GM23338 (cell line): Measurements from ENCODE around the gene MRPS34. TPM values are rescaled to one million over a fixed set of nuclear protein-coding genes. Genes with fewer than 3 reads are reported as not detected.

Source experiments
- ATAC-seq: fragments of 200-7000 bp; cut with Tn5 transposase; 3 replicates; pipeline ENCODE4 v1.9.1; 2020
- DNase-seq: peaks from one replicate; pipeline ENCODE4 v3.0.0-alpha.2; 2015; ENCODE audit warnings: low spot score
- H2AFZ ChIP-seq: fragments of 200-600 bp; sonication (generic); 2 replicates; pipeline ENCODE4 v1.8.0; 2016; ENCODE audit warnings: antibody characterized with exemption, mild to moderate bottlenecking, moderate library complexity
- H3F3A ChIP-seq: fragments of 200-600 bp; sonication (generic); replicated peaks from 2 replicates; pipeline ENCODE4 v1.8.0; 2017; ENCODE audit warnings: antibody characterized with exemption, mixed run types, low read depth
- H3K27ac ChIP-seq: fragments of 200-600 bp; sonication (generic); 2 replicates; pipeline ENCODE4 v1.6.1; 2016; ENCODE audit warnings: low read depth
- H3K27me3 ChIP-seq: fragments of 200-600 bp; sonication (generic); 2 replicates; pipeline ENCODE4 v1.8.0; 2016; ENCODE audit warnings: mild to moderate bottlenecking, mixed run types, moderate library complexity; ENCODE audit not compliant: insufficient read depth
- H3K36me3 ChIP-seq: fragments of 200-600 bp; sonication (generic); 2 replicates; pipeline ENCODE4 v1.8.0; 2016; ENCODE audit warnings: mild to moderate bottlenecking; ENCODE audit not compliant: insufficient read depth
- H3K4me1 ChIP-seq: fragments of 200-600 bp; sonication (generic); 2 replicates; pipeline ENCODE4 v1.8.0; 2016; ENCODE audit warnings: mild to moderate bottlenecking, moderate library complexity; ENCODE audit not compliant: insufficient read depth
- H3K4me2 ChIP-seq: fragments of 200-600 bp; sonication (generic); 2 replicates; pipeline ENCODE4 v1.7.1; 2017; ENCODE audit warnings: mixed run types
- H3K4me3 ChIP-seq: fragments of 200-600 bp; sonication (generic); 2 replicates; pipeline ENCODE4 v1.6.1; 2016; ENCODE audit warnings: mixed run types
- H3K79me2 ChIP-seq: fragments of 200-600 bp; sonication (generic); replicated peaks from 2 replicates; pipeline ENCODE4 v1.8.0; 2017; ENCODE audit warnings: mild to moderate bottlenecking; ENCODE audit not compliant: insufficient read depth
- H3K9me2 ChIP-seq: fragments of 200-600 bp; sonication (generic); 2 replicates; pipeline ENCODE4 v1.8.0; 2017; ENCODE audit not compliant: insufficient read depth
- H4K20me1 ChIP-seq: fragments of 200-600 bp; sonication (generic); replicated peaks from 2 replicates; pipeline ENCODE4 v1.8.0; 2017; ENCODE audit warnings: mild to moderate bottlenecking; ENCODE audit not compliant: insufficient read depth
- H3K27ac Mint-ChIP-seq: 2 replicates; pipeline ENCODE4 v1.8.0; 2020; ENCODE audit warnings: inconsistent platforms, mild to moderate bottlenecking, moderate library complexity, mixed read lengths
- H3K27me3 Mint-ChIP-seq: 3 replicates; pipeline ENCODE4 v1.8.0; 2022; ENCODE audit warnings: low read depth, mild to moderate bottlenecking, moderate library complexity, mixed read lengths, inconsistent platforms; ENCODE audit not compliant: insufficient read depth, poor library complexity
- H3K36me3 Mint-ChIP-seq: 3 replicates; pipeline ENCODE4 v1.8.0; 2021; ENCODE audit warnings: low read depth, mild to moderate bottlenecking, inconsistent platforms, moderate library complexity, mixed read lengths
- H3K4me1 Mint-ChIP-seq: 3 replicates; pipeline ENCODE4 v1.8.0; 2020; ENCODE audit warnings: mild to moderate bottlenecking, inconsistent platforms, mixed read lengths
- H3K4me3 Mint-ChIP-seq: 3 replicates; pipeline ENCODE4 v1.8.0; 2021; ENCODE audit warnings: moderate library complexity, mild to moderate bottlenecking, inconsistent platforms, mixed read lengths
- H3K9me3 Mint-ChIP-seq: 3 replicates; pipeline ENCODE4 v1.8.0; 2020; ENCODE audit warnings: moderate library complexity, mild to moderate bottlenecking, inconsistent platforms, mixed read lengths
- EZH2 ChIP-seq: fragments of 200-600 bp; sonication (generic); IDR thresholded peaks from one replicate; pipeline ENCODE4 v1.8.0; 2017; ENCODE audit warnings: antibody characterized with exemption, mild to moderate bottlenecking, low read depth; ENCODE audit not compliant: unreplicated experiment
- NANOG ChIP-seq: IDR thresholded peaks from 2 replicates; pipeline ENCODE4 v1.6.1; 2016; ENCODE audit warnings: antibody characterized with exemption, borderline replicate concordance
- POLR2AphosphoS5 ChIP-seq: IDR thresholded peaks from 2 replicates; pipeline ENCODE4 v1.6.1; 2016; ENCODE audit warnings: antibody characterized with exemption, low read depth
- REST ChIP-seq: IDR thresholded peaks from one replicate; pipeline ENCODE4 v1.6.1; 2018; ENCODE audit warnings: antibody characterized with exemption; ENCODE audit not compliant: unreplicated experiment
- ZNF331 ChIP-seq: fragments of 250-450 bp; sonication (Bioruptor Pico); IDR thresholded peaks from 2 replicates; pipeline ENCODE4 v1.5.0; 2020; ENCODE audit warnings: low read depth, mild to moderate bottlenecking, moderate library complexity
- ZNF462 ChIP-seq: fragments of 250-450 bp; sonication (Bioruptor Pico); IDR thresholded peaks from 2 replicates; pipeline ENCODE4 v1.5.0; 2020; ENCODE audit warnings: mild to moderate bottlenecking, moderate library complexity
- polyA plus RNA-seq: library from polyadenylated mRNA; unstranded; fragments of >200 nt; fragmentation: Nextera tagmentation; extraction: Ambion mirVana; gene quantifications from 2 replicates; pipeline ENCODE4 v1.2.1, GENCODE V29; 2016
- total RNA-seq: library from RNA; depleted of rRNA; stranded (reverse); fragments of >200 nt; shearing (Covaris generic); gene quantifications from 2 replicates; pipeline ENCODE4 v1.2.3, GENCODE V29; 2014

MRPS34 gene
- total and polyA plus RNA-seq, 2 experiments from 2014 or later = 248 to 391 TPM

GRCh38 chr16:1760911-1761310 lies 12.0 kb downstream of the MRPS34 start:
- no peaks in the 10 kb centered on the region for H3K36me3 ChIP-seq
- no peaks in the 10 kb centered on the region for H3K79me2 ChIP-seq
- ATAC-seq (no peak), DNase-seq (no peak)
- H2AFZ ChIP-seq = no peak overlapping the region
- no peak overlapping the region for H3K27ac ChIP-seq
- H3K4me1 Mint-ChIP-seq = no peaks in the 10 kb centered on the region
- no peaks in the 10 kb centered on the region; the same call in 1 of the 2 replicates for H3K4me1 ChIP-seq
- no peak overlapping the region; the same call in 2 of the 3 replicates for H3K4me3 Mint-ChIP-seq
- no peaks in the 10 kb centered on the region; the same call in 2 of the 3 replicates for H3K9me3 Mint-ChIP-seq
- H3K36me3 Mint-ChIP-seq = peaks cover 8% of the 10 kb centered on the region
- no peaks in the 10 kb centered on the region for H3K9me2 ChIP-seq
- no peaks in the 10 kb centered on the region for H4K20me1 ChIP-seq
- no peak overlapping the region for H3K27ac Mint-ChIP-seq
- no peaks in the 10 kb centered on the region for H3K27me3 ChIP-seq
- H3K4me2 ChIP-seq = no peak overlapping the region
- H3K4me3 ChIP-seq = no peak overlapping the region
- no peak for TF ChIP-seq ZNF462 (CRISPR knock-in tag)
- TF ChIP-seq EZH2 = no peak
- no peak for TF ChIP-seq ZNF331 (CRISPR knock-in tag)
- no peak for TF ChIP-seq POLR2AphosphoS5
- no peak for TF ChIP-seq NANOG
- peaks cover 10% of the 10 kb centered on the region for H3K27me3 Mint-ChIP-seq
- H3F3A ChIP-seq = 0 out of 2 replicates have a peak, but pooled peaks cover 3% of the 10 kb centered on the region

GRCh38 chr16:1759511-1759910 lies 13.4 kb downstream of the MRPS34 start:
- H3K9me2 ChIP-seq = no peaks in the 10 kb centered on the region
- no peak overlapping the region for H3K4me3 ChIP-seq
- no peak overlapping the region for H2AFZ ChIP-seq
- Mint-ChIP-seq H3K27ac (no peak overlapping the region), H3K9me3 (no peaks in the 10 kb centered on the region; the same call in 2 of the 3 replicates), H3K36me3 (peaks cover 6% of the 10 kb centered on the region), H3K4me3 (no peak overlapping the region), H3K4me1 (no peaks in the 10 kb centered on the region), H3K27me3 (peaks cover 10% of the 10 kb centered on the region)
- ATAC-seq = no peak
- H3K79me2 ChIP-seq = no peaks in the 10 kb centered on the region
- no peak overlapping the region for H3K4me2 ChIP-seq
- no peak overlapping the region for H3K27ac ChIP-seq
- H3K27me3 ChIP-seq = no peaks in the 10 kb centered on the region
- TF ChIP-seq REST = no peak
- no peaks in the 10 kb centered on the region for H3K36me3 ChIP-seq
- no peaks in the 10 kb centered on the region for H4K20me1 ChIP-seq
- H3F3A ChIP-seq = 0 out of 2 replicates have a peak, but pooled peaks cover 3% of the 10 kb centered on the region
- H3K4me1 ChIP-seq = no peaks in the 10 kb centered on the region; the same call in 1 of the 2 replicates
- DNase-seq = no peak
